HL-60/S4 (cell line): ENCODE measurements around the gene PEX11B.
"Not testable (repeated sequence)": the region's sequence is repeated elsewhere in the genome, so short reads cannot be mapped to it uniquely, and the experiment has no call there.

ENCODE experiments used
- in situ Hi-C: fragments of 300-500 bp; cut with MboI; formaldehyde crosslinking; loops from 2 replicates; pipeline ENCODE4 v1.14.3; 2022; ENCODE audit warnings: low sequenced_read_pairs

Gene PEX11B

DNA sequence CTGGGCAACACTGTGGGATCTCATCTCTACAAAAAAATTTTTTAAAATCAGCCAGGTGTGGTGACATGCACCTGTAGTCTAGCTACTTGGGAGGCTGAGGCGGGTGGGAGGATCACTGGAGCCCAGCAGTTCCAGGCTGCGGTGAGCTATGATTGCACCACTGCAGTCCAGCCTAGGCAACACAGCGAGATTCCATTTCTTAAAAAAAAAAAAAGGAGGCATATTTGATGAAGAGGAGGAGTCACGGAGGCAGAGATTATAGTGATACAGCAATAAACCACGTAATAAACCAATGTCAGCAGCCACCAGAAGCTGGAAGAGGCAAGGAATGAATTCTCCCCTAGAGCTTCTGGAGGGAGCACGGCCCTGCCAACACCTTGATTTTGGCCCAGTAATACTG, 35.3 kb upstream of the PEX11B start:
- in situ Hi-C loops, result no loop called here

DNA sequence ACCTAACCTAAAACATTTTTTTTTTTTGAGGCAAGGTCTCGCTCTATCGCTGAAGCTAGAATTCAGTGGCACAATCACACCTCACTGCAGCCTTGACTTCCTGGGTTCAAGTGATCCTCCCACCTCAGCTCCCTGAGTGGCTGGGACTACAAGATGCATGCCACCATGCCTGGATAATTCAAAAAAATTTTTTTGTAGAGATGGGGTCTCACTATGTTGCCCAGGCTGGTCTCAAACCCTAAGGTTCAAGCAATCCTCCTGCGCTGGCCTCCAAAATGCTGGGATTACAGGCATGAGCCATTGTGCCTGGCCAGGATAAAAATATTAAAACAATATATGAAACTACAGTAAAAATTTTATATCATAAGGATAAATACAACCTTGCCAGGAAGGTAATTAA, 34.4 kb upstream of the PEX11B start:
- in situ Hi-C loops, result no loop called here

DNA sequence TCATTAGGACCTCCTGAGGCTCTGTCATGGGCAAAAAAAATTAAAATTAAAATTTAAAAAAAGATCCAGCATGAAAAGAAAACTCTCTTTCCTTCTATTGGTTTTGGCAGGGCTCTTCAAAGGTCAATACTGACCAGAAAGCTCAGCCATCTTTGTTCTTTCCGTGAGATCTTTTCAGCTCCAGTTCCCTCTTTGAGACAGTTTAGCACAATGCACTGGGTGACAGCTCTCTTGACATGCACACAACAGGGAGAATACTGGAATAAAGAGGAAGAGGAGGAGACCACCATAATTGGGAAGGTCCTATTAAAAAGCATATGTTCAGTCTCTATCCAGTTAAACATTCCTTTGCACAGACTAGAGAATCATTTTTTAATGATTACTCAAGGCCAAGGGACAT, 33.0 kb upstream of the PEX11B start:
- in situ Hi-C loops, result no loop called here

DNA sequence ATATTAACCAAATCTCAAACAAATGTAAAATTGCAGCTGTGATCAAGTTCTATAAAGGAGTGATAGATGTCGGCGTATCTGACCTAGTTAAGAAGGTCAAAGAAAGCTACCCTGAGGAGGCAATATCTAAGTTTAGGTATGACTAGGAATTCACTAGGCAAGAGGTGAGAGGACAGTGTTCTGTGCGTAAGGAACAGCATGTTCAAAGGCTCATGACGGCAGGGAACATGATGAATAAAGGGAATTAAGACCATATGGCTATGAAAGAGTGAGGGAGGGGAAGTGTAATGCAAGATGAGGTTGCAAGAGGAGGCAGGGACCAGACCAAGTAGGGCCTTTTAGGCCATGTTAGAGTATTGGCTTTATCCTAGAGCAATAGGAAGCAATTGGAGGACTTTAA, 30.7 kb upstream of the PEX11B start:
- in situ Hi-C loops, result no loop called here

DNA sequence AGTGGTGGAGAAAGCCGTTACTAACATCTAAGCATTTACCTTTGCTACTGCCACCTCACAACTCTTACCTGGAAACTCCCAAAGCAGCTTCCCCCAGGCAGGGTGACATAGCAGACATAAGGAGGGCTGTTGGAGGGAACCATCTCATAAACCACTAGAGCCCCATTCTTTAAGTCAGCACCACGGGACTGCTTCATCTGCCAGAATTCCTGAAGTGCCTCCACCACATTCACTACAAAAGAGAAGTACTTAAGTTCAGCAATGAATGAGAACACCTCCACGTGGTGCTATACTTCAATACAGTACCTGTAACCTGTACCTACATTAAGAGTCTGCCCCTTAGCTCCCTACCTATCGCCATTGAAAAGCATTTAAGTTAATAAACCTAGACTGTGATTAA, 29.0 kb upstream of the PEX11B start:
- in situ Hi-C loops, result no loop called here

DNA sequence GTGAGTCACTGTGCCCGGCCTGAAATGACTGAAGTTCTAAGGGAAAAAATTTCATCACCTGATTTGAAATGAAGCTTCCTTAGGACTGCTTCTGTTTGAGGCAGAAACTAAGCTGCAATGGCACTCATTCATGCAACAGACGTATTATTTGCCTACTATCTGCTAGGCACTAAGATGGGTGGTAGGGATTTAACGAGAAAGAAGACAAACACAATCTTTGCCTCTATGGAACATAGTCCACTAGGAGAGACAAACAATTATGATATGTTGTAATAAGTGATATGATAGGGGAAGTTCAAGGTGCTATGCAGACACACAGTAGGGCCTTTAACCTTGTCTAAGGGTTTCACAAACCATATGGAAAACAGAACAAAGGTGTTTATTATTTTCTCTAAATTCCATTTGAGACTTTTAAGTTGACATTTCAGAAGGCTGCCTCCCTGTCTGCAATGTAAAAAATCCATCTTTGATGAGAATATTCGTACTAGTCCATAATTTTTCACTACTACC, 28.0 kb upstream of the PEX11B start:
- in situ Hi-C loops, result no loop called here

DNA sequence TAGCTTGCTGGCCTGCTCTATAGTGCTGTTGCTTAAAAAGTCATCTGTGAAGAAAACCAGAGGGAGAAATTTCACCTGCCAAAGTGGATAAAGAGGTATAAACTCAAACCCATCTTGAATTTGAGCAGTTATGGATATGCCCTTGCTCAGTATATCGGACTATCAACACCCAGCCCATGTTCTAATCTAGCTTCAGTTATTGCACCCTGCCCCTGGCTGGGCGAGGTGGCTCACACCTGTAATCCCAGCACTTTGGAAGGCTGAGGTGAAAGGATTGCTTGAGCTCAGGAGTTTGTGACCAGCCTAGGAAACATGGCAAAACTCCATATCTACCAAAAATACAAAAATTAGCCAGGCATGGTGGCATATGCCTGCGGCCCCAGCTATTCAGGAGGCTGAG, 26.0 kb upstream of the PEX11B start:
- in situ Hi-C loops, result no loop called here

DNA sequence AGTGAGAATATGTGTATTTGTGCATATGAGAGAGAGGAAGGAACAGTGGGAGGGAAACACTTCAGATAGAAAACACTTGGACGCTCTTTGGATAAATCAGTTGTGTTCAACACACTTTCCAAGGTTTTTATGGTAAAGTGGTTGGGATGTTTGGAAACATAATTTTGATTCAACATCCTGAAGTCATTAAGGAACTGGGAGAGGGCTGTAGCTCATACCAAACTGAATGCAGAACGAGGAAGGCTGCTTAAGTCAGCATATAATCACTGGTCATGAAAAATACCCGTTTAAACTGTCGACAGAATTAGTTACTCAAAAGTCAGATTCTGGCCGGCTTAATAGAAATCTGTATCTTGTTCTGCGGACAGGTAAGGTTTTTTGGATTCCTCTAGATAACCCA, 24.4 kb upstream of the PEX11B start:
- in situ Hi-C loops, result no loop called here

DNA sequence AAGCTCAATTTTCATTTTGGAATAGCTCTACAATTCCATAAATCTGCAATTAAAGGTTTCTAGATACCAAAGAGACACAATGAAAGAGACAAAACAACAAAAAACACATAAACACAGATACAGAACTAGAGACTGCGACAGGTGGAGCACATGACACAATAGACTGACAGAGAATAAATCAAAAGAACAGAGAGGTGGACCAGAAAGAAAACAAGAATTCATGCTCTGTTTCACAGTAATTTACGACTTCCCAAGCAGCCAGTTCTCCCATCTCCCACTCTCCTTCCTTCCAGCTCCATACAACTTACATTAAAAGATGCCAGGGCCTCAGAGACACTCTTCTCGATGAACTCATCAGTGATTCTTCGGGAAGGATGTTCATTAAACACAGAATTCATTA, 23.9 kb upstream of the PEX11B start:
- in situ Hi-C loops, result no loop called here

DNA sequence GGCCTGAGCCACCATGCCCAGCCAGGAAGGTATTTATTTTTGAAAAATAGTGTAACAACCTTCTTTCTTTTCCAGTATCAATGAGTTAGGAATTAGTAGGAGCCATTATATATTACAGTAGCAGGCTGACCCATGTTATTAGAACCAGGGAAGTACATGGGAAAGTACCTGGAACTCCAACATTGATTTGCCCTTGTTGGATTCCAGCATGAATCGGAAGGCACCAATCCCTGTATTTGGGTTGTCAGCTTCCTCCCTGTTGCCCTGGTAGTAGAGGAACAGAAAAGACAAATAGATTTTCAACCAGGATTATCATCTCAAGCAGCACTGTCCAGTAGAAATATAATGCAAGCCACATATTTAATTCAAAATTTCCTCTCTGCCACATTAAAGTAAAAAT, 18.9 kb upstream of the PEX11B start:
- in situ Hi-C loops, result no loop called here

DNA sequence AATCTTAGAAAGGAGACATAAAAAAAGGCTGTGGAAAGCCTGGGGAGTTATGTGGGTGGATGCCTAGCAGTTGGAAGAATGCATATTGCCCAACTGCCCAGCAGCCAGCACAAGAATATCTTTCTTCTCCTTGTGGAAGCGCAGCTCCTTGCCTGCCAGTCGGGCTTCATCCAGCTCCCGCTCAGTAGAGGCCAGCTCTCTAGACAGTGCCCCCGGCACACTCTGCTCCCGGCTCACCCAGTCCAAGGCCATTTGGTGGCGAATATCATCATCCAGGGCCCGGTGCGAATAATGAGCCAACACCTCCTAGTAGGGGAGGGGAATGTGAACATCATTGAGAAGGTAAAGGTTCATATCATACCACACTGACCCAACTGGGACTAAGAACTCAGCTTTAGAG, 17.7 kb upstream of the PEX11B start:
- in situ Hi-C loops, result no loop called here

DNA sequence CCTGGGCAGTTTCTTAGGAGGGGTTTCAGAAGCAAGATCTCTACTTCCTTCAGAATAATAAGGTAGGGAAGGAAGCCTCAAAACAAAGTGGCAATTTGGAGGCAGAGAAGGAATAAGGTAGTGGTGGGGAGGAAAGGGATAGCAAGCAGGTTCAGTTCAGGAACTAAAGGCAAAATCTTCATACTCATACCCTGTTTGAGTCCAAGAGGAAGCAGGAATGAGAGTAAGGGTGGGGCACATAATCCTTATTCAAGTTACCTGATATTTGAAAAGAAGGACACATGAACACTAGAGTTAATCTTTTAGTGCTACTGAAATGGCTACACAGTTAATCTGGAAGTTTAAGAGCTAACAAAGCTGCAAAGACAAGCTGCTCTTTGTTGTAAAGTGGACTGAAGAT, 17.2 kb upstream of the PEX11B start:
- in situ Hi-C loops, result no loop called here

DNA sequence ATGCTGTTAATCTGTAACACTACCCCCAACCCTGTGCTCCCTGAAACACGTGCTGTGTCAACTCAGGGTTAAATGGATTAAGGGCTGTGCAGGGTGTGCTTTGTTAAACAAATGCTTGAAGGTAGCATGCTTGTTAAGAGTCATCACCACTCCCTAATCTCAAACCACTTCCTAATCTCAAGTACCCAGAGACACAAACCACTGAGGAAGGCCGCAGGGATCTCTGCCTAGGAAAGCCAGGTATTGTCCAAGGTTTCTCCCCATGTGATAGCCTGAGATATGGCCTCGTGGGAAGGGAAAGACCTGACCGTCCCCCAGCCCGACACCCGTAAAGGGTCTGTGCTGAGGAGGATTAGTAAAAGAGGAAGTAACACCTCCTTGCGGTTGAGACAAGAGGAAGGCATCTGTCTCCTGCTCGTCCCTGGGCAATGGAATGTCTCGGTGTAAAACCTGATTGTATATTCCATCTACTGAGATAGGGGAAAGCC, 14.0 kb upstream of the PEX11B start:
- in situ Hi-C loops, result not testable (repeated sequence)

DNA sequence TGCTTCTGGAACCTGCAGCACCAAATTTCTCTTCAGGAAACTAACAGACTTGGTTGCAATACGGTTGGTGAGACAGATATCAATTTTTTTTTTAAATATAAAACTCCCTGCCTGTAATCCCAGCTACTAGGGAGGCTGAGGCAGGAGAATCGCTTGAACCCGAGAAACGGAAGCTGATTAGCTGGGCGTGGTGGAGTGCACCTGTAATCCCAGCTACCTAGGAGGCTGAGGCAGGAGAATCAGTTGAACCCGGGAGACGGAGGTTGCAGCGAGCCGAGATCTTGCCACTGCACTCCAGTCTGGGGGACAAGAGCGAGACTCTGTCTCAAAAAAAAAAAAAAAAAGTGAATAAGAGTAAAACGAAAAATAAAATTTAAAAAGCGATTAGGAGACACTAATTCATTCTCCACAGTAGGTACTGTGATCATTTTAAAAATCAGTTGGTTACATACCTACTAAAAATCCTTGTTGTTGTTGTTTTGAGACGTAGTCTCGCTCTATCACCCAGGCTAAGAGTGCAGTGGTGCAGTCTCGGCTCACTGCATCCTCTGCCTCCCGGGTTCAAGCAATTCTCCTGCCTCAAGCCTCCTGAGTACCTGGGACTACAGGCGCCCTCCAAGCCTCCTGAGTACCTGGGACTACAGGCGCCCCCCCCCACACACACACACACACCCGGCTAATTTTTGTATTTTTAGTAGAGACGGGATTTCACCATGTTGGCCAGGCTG, 9.6 kb upstream of the PEX11B start:
- in situ Hi-C loops, result loop anchor here (10.0 kb wide), 1 partner anchor 57 kb away; no protein-coding TSS in a partner anchor

DNA sequence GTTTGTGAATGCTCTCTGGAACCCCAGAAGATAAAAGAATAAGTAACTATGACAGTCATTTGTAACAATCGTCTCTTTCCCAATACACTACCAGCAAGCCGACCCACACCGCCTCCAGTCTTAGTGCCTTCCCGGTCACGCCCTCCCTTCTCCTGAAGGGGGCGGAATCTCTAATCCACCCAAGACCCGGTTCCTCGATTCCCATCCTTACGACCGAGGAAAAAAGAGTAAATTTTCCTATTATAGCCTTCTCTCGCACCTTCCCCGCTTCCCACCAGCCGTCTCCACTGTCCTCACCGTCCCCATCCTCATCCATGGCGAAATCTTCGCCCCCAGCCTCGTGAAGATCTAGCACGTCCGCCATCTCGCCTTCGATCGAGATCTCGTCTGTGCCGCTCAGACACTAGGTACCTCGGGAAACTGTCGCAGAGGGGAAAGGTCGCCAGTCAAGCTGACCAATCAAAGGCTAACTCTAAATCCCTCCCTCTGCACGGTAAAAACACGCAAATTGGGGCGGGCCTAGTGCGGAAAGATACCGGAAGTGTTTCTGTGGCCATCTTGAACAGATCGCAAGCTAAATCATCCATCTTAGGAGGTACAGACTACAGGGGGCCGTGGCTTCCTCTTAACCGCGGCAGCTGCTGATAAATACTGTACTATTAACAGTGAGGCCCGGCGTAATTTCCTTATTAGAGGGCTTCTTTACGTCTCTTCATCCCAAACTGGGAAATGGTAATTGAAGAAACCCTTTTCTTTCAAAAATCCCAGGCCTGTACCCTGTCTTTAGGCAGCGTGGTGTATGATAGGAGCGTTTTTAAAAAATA, 8.8 kb upstream of the PEX11B start, which contains the start of gene RBM8A:
Gene RBM8A (minus strand): TSS at position 422 of the 824 bp plus-strand sequence. CDS start 58 bp downstream, at position 364.
- in situ Hi-C loops, result loop anchor here (10.0 kb wide), 1 partner anchor 58 kb away; no protein-coding TSS in a partner anchor

DNA sequence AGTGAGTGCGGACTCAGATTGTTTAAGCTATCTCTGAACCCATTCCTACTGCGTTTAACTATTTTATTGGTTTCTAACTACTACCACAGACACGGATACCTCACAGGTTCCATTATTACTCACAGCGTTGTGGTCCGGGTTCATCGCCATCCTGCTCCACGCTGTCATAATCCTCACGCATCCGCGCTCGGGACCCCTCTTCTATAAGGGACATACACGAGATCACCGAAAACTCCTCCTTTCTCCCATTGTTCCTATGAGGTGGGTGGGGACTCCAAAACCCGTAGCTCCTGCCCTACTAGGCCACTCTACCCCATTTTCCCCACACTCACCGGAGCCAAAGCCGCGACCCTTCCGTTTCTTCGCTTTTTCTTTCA, 8.2 kb upstream of the PEX11B start:
- in situ Hi-C loops, result loop anchor here (10.0 kb wide), 1 partner anchor 58 kb away; no protein-coding TSS in a partner anchor

DNA sequence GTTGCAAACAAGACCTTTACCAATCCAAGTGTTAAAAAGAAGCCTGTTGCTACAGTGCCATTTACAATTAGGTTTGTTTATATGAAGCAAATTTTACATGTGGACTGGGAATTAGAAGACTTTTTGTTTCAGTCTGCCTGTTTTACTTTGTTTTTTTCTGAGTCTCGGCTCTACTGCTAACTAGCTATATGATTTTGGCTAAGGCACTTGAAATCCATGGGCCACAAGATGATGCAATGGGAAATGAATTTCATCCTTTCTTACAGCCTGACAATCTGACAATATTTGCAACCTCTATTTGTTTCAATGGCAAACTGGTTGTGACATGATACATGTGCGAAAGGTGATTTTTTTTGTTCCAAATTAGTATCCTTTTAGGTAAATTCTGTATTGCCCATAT, 3.7 kb upstream of the PEX11B start:
- in situ Hi-C loops, result loop anchor here (10.0 kb wide), 1 partner anchor 63 kb away; no protein-coding TSS in a partner anchor

DNA sequence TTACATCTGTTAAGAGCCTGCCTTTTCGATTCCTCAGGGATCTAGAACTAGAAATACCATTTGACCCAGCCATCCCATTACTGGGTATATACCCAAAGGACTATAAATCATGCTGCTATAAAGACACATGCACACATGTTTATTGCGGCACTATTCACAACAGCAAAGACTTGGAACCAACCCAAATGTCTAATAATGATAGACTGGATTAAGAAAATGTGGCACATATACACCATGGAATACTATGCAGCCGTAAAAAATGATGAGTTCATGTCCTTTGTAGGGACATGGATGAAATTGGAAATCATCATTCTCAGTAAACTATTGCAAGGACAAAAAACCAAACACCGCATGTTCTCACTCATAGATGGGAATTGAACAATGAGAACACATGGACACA, 1.8 kb upstream of the PEX11B start:
- in situ Hi-C loops, result loop anchor here (10.0 kb wide), 1 partner anchor 65 kb away; no protein-coding TSS in a partner anchor

DNA sequence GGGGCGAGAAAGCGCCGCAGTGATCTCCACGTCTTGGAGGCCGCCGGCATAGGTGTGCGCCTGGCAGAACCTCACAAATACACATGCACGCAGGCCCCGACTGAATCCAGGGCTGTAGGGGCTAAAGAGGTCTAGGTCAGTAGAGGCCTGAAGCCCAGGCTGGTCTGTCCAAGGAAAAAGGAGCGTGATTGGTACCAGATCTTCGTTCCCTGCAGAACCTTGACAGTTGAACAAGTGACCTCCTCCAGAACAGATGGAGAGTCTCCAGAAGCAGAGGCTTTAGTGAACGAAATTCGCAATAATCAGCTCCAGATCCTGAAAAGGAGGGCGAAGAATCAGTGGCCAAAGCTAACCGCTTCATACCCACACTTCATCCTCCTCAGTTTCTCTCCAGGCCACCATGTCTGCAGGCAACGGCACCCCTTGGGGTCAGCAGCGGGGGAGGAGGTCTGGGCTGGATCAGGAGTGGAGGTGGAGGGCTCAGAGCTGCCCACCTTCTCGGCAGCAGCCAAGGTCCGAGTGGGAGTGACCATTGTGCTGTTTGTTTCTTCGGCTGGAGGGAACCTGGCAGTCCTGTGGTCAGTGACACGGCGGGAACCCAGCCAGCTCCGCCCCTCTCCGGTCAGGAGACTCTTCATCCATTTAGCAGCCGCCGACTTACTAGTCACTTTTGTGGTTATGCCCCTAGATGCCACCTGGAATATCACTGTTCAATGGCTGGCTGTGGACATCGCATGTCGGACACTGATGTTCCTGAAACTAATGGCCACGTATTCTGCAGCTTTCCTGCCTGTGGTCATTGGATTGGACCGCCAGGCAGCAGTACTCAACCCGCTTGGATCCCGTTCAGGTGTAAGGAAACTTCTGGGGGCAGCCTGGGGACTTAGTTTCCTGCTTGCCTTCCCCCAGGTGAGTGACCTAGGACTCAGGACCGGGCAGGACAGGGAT, 749 bp upstream of the PEX11B start:
- in situ Hi-C loops, result no loop called here

DNA sequence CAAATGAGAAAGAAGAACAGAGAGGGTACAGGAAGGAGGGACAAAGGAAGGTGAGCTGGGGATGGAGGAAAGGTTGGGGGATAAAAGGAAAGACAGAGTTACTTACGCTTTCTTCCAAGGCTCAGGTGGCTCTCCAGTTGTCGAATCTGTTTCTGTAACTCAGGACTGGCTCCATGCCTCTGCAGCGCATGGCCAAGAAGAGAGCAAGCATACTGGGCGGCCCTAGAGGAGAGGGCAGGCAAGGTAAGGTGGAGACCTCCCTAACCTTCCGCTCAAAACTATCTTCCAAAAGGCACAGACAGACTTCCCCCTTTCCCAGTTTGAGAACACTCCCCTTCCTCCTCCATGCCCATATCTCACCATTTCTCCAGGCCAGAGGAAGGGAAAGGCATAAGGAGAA, 922 bp downstream of the PEX11B start:
- in situ Hi-C loops, result no loop called here

DNA sequence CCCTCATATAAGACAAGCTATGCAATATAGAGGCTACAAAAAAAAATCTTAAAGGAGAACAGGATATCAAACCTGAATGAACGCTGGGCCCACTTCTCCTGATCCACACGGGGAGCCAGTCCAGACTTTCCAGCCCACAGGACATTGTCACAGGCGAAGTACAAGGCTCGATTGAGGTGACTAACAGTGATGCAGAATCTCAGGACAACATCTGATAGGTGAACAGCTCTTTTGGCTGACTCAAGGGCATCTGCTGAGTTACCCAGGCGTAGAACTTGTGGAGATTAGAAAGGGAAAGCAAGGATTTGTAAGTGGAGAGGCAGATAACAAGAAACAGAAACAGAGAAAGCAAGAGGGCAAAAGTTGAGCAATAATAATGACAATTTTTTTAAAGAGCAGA, 1.8 kb downstream of the PEX11B start:
- in situ Hi-C loops, result no loop called here
